IgD-negative memory B cell (primary cell): Measurements from ENCODE around the gene ANKRD65. TPM values are rescaled to one million over a fixed set of nuclear protein-coding genes. Genes with fewer than 3 reads are reported as not detected.
A peak's percentile ranks its signal among the peaks of the same experiment; 100 is the strongest.

ENCODE experiments used
- H3K27ac Mint-ChIP-seq, 3 donors: one replicate each; pipeline ENCODE4 v1.8.0; 2020 to 2022; ENCODE audit warnings: mild to moderate bottlenecking in 3 of 3, mixed read lengths in 3 of 3, moderate library complexity in 1 of 3
- H3K27me3 Mint-ChIP-seq: one replicate; pipeline ENCODE4 v1.8.0; 2021; ENCODE audit warnings: mixed read lengths
- H3K36me3 Mint-ChIP-seq: one replicate; pipeline ENCODE4 v1.8.0; 2020; ENCODE audit warnings: mild to moderate bottlenecking, mixed read lengths
- H3K4me1 Mint-ChIP-seq, 3 donors: one replicate each; pipeline ENCODE4 v1.8.0; 2020 to 2022; ENCODE audit warnings: mixed read lengths in 3 of 3, mild to moderate bottlenecking in 1 of 3
- H3K4me3 Mint-ChIP-seq, 4 donors: one replicate each; pipeline ENCODE4 v1.8.0; 2020 to 2022; ENCODE audit warnings: mild to moderate bottlenecking in 4 of 4, mixed read lengths in 4 of 4, moderate library complexity in 3 of 4
- H3K9me3 Mint-ChIP-seq, 3 donors: one replicate each; pipeline ENCODE4 v1.8.0; 2020 to 2021; ENCODE audit warnings: mixed read lengths in 3 of 3, mild to moderate bottlenecking in 1 of 3
- polyA plus RNA-seq: library from polyadenylated mRNA; unstranded; fragments of 300-500 nt; fragmentation: Illumina TruSeq; gene quantifications from one replicate; pipeline ENCODE4 v1.2.3, GENCODE V29; 2021

The ANKRD65 gene
- polyA plus RNA-seq, 1 donor from 2014 or later: not detected

GRCh38 chr1:1427820-1428148, 6.7 kb upstream of the ANKRD65 start:
- peaks cover 27% of the 10 kb centered on the region for H3K27me3 Mint-ChIP-seq
- H3K4me3 Mint-ChIP-seq: no peak overlapping the region
- H3K36me3 Mint-ChIP-seq: no peaks in the 10 kb centered on the region
- H3K27ac Mint-ChIP-seq: no peak overlapping the region
- no peaks in the 10 kb centered on the region for H3K9me3 Mint-ChIP-seq
- peaks cover under 1 to 2% (median 1%) of the 10 kb centered on the region in 3 donors for H3K4me1 Mint-ChIP-seq

- H3K4me3 Mint-ChIP-seq: no peak overlapping the region
- H3K4me1 Mint-ChIP-seq: peaks cover 1 to 4% (median 2%) of the 10 kb centered on the region in 3 donors
- no peak overlapping the region for H3K27ac Mint-ChIP-seq
- no peaks in the 10 kb centered on the region for H3K36me3 Mint-ChIP-seq
- H3K27me3 Mint-ChIP-seq: peaks cover 29% of the 10 kb centered on the region
- H3K9me3 Mint-ChIP-seq: no peaks in the 10 kb centered on the region
Measured at GRCh38 chr1:1427106-1427819, 6.2 kb upstream of the ANKRD65 start.

- H3K27me3 Mint-ChIP-seq: peaks cover 29% of the 10 kb centered on the region
- H3K9me3 Mint-ChIP-seq: no peaks in the 10 kb centered on the region
- H3K4me1 Mint-ChIP-seq: peaks cover 1 to 4% (median 2%) of the 10 kb centered on the region in 3 donors
- no peaks in the 10 kb centered on the region for H3K36me3 Mint-ChIP-seq
- H3K4me3 Mint-ChIP-seq: no peak overlapping the region
- H3K27ac Mint-ChIP-seq: no peak overlapping the region
Measured at GRCh38 chr1:1426496-1427105, 5.5 kb upstream of the ANKRD65 start.

- Mint-ChIP-seq H3K36me3 (no peaks in the 10 kb centered on the region), H3K27me3 (peaks cover 29% of the 10 kb centered on the region)
Measured at GRCh38 chr1:1425753-1426495, 4.8 kb upstream of the ANKRD65 start.

GRCh38 chr1:1425426-1425752, 4.3 kb upstream of the ANKRD65 start:
- H3K27ac Mint-ChIP-seq: no peak overlapping the region
- H3K9me3 Mint-ChIP-seq: no peaks in the 10 kb centered on the region
- H3K36me3 Mint-ChIP-seq: no peaks in the 10 kb centered on the region
- H3K4me3 Mint-ChIP-seq: no peak overlapping the region
- H3K27me3 Mint-ChIP-seq: peaks cover 29% of the 10 kb centered on the region
- peaks cover 1 to 4% (median 2%) of the 10 kb centered on the region in 3 donors for H3K4me1 Mint-ChIP-seq

More at GRCh38 chr1:1425753-1426495, 4.8 kb upstream of the ANKRD65 start:
- Mint-ChIP-seq H3K4me3 (no peak overlapping the region), H3K4me1 (peaks cover 1 to 4% (median 2%) of the 10 kb centered on the region in 3 donors), H3K9me3 (no peaks in the 10 kb centered on the region), H3K27ac (peak overlapping the region in 1 of 3 donors; percentile 64)

GRCh38 chr1:1424707-1425106, 3.6 kb upstream of the ANKRD65 start:
- Mint-ChIP-seq H3K36me3 (no peaks in the 10 kb centered on the region), H3K4me3 (no peak overlapping the region), H3K27ac (peak overlapping the region in 1 of 3 donors; percentile 73)

GRCh38 chr1:1423245-1423597, 2.1 kb upstream of the ANKRD65 start:
- H3K36me3 Mint-ChIP-seq: peaks cover 1% of the 10 kb centered on the region
- no peak overlapping the region for H3K4me3 Mint-ChIP-seq
- peaks cover 23% of the 10 kb centered on the region for H3K27me3 Mint-ChIP-seq
- H3K27ac Mint-ChIP-seq: peak overlapping the region in 1 of 3 donors; percentile 39
- H3K9me3 Mint-ChIP-seq: no peaks in the 10 kb centered on the region
- peaks cover 2 to 4% (median 3%) of the 10 kb centered on the region in 3 donors for H3K4me1 Mint-ChIP-seq

More at GRCh38 chr1:1424707-1425106, 3.6 kb upstream of the ANKRD65 start:
- H3K4me1 Mint-ChIP-seq: peaks cover 1 to 4% (median 2%) of the 10 kb centered on the region in 3 donors
- no peaks in the 10 kb centered on the region for H3K9me3 Mint-ChIP-seq
- H3K27me3 Mint-ChIP-seq: peaks cover 29% of the 10 kb centered on the region

- peaks cover 23% of the 10 kb centered on the region for H3K27me3 Mint-ChIP-seq
- H3K27ac Mint-ChIP-seq: peak overlapping the region in 1 of 3 donors; percentile 39
- H3K4me3 Mint-ChIP-seq: no peak overlapping the region
- no peaks in the 10 kb centered on the region for H3K9me3 Mint-ChIP-seq
- peaks cover 1% of the 10 kb centered on the region for H3K36me3 Mint-ChIP-seq
- peaks cover 3 to 4% (median 4%) of the 10 kb centered on the region in 3 donors for H3K4me1 Mint-ChIP-seq
Measured at GRCh38 chr1:1422465-1423244, 1.6 kb upstream of the ANKRD65 start.

GRCh38 chr1:1421907-1422464, 910 bp upstream of the ANKRD65 start:
- Mint-ChIP-seq H3K36me3 (peaks cover 1% of the 10 kb centered on the region), H3K4me1 (peaks cover 3 to 4% (median 4%) of the 10 kb centered on the region in 3 donors), H3K27ac (no peak overlapping the region), H3K9me3 (no peaks in the 10 kb centered on the region), H3K27me3 (peaks cover 23% of the 10 kb centered on the region), H3K4me3 (no peak overlapping the region)

GRCh38 chr1:1420654-1421141, 378 bp downstream of the ANKRD65 start:
- peaks cover 19% of the 10 kb centered on the region for H3K27me3 Mint-ChIP-seq
- H3K4me1 Mint-ChIP-seq: peaks cover 3 to 4% (median 4%) of the 10 kb centered on the region in 3 donors
- no peak overlapping the region for H3K27ac Mint-ChIP-seq
- peak overlapping the region in 1 of 4 donors; percentile 5 for H3K4me3 Mint-ChIP-seq
- H3K9me3 Mint-ChIP-seq: no peaks in the 10 kb centered on the region
- H3K36me3 Mint-ChIP-seq: peaks cover 1% of the 10 kb centered on the region

- H3K4me1 Mint-ChIP-seq: peaks cover 3 to 4% (median 4%) of the 10 kb centered on the region in 3 donors
Measured at GRCh38 chr1:1419813-1420653, 1.0 kb downstream of the ANKRD65 start.

GRCh38 chr1:1419363-1419812, 1.7 kb downstream of the ANKRD65 start:
- H3K27ac Mint-ChIP-seq: no peak overlapping the region
- H3K9me3 Mint-ChIP-seq: no peaks in the 10 kb centered on the region
- no peak overlapping the region for H3K4me3 Mint-ChIP-seq
- H3K4me1 Mint-ChIP-seq: peaks cover 3 to 4% (median 4%) of the 10 kb centered on the region in 3 donors
- peaks cover 16% of the 10 kb centered on the region for H3K27me3 Mint-ChIP-seq
- peaks cover 1% of the 10 kb centered on the region for H3K36me3 Mint-ChIP-seq

More at GRCh38 chr1:1419813-1420653, 1.0 kb downstream of the ANKRD65 start:
- Mint-ChIP-seq H3K4me3 (no peak overlapping the region), H3K27ac (no peak overlapping the region), H3K36me3 (peaks cover 1% of the 10 kb centered on the region), H3K27me3 (peaks cover 18% of the 10 kb centered on the region), H3K9me3 (no peaks in the 10 kb centered on the region)

- Mint-ChIP-seq H3K27me3 (peaks cover 14% of the 10 kb centered on the region), H3K4me1 (peaks cover 3 to 4% (median 4%) of the 10 kb centered on the region in 3 donors), H3K27ac (peak overlapping the region in 1 of 3 donors; percentile 75), H3K4me3 (peak overlapping the region in 2 of 4 donors; percentile 32 to 60), H3K36me3 (peaks cover 1% of the 10 kb centered on the region), H3K9me3 (no peaks in the 10 kb centered on the region)
Measured at GRCh38 chr1:1418464-1419362, 2.4 kb downstream of the ANKRD65 start.
